ENCODE measurements around the gene VANGL2. TPM values are rescaled to one million over a fixed set of nuclear protein-coding genes. Genes with fewer than 3 reads are reported as not detected.

Gene VANGL2
- total RNA-seq, 1 donor from 2014 or later = 25.5 TPM

DNA sequence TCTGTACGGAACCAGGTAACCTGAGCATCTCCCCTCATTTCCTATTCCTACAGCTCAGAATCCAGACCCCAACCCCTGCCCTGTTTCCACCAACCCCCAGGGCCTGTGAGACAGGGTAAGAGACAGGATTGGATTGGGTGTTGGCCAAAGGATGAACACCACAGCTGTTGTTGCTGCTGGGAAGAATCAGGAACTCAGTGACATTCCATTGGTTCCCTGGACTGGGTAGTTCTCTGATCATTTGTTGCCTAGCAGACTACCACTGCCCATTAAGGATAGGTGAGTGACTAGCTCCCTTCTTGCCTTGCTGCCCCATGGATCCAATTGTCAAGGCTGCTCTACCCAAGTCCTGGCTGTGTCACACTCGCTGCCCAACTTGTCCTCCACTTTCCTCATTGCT, 47.1 kb upstream of the VANGL2 start:
- H3K9me3 ChIP-seq (ENCODE audit: insufficient read depth, low read depth, low read length) = no peaks in the 10 kb centered on the region
- H3K9ac ChIP-seq (ENCODE audit: low read length) = no peak overlapping the region
- H3K79me2 ChIP-seq (ENCODE audit: insufficient read depth, low read length) = no peaks in the 10 kb centered on the region
- Mint-ChIP-seq H3K9me3 (ENCODE audit: unreplicated experiment) (no peaks in the 10 kb centered on the region), H3K27ac (ENCODE audit: unreplicated experiment) (no peak overlapping the region), H3K27me3 (ENCODE audit: low read depth, unreplicated experiment) (no peaks in the 10 kb centered on the region), H3K4me1 (ENCODE audit: low read depth, unreplicated experiment) (peaks cover 6% of the 10 kb centered on the region), H3K36me3 (ENCODE audit: low read depth, unreplicated experiment) (peaks cover 44% of the 10 kb centered on the region), H3K4me3 (ENCODE audit: unreplicated experiment) (no peak overlapping the region)
- no peak overlapping the region for H2AFZ ChIP-seq (ENCODE audit: low read depth, low read length)
- DNase-seq (ENCODE audit: low read depth) = peak; percentile 14
- H3K4me1 ChIP-seq (ENCODE audit: insufficient read depth, low read length) = no peaks in the 10 kb centered on the region
- peaks cover 69% of the 10 kb centered on the region for H3K36me3 ChIP-seq (ENCODE audit: insufficient read depth, low read length)
- H3K4me3 ChIP-seq (ENCODE audit: insufficient read depth, low read depth, low read length) = no peak overlapping the region
- H3K27ac ChIP-seq (ENCODE audit: low read depth, low read length) = no peak overlapping the region
- peaks cover 23% of the 10 kb centered on the region for H4K20me1 ChIP-seq (ENCODE audit: insufficient read depth, low read length)
- TF ChIP-seq, protein P1, sequence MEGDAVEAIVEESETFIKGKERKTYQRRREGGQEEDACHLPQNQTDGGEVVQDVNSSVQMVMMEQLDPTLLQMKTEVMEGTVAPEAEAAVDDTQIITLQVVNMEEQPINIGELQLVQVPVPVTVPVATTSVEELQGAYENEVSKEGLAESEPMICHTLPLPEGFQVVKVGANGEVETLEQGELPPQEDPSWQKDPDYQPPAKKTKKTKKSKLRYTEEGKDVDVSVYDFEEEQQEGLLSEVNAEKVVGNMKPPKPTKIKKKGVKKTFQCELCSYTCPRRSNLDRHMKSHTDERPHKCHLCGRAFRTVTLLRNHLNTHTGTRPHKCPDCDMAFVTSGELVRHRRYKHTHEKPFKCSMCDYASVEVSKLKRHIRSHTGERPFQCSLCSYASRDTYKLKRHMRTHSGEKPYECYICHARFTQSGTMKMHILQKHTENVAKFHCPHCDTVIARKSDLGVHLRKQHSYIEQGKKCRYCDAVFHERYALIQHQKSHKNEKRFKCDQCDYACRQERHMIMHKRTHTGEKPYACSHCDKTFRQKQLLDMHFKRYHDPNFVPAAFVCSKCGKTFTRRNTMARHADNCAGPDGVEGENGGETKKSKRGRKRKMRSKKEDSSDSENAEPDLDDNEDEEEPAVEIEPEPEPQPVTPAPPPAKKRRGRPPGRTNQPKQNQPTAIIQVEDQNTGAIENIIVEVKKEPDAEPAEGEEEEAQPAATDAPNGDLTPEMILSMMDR (IDR thresholded peaks at IDR 0.05; ENCODE audit: insufficient read depth, low read depth, low read length) = no peak
- no peak overlapping the region for H3K4me2 ChIP-seq (ENCODE audit: low read length)
- no peaks in the 10 kb centered on the region for H3K27me3 ChIP-seq (ENCODE audit: insufficient read depth, low read length)
- FAIRE-seq = no peak

DNA sequence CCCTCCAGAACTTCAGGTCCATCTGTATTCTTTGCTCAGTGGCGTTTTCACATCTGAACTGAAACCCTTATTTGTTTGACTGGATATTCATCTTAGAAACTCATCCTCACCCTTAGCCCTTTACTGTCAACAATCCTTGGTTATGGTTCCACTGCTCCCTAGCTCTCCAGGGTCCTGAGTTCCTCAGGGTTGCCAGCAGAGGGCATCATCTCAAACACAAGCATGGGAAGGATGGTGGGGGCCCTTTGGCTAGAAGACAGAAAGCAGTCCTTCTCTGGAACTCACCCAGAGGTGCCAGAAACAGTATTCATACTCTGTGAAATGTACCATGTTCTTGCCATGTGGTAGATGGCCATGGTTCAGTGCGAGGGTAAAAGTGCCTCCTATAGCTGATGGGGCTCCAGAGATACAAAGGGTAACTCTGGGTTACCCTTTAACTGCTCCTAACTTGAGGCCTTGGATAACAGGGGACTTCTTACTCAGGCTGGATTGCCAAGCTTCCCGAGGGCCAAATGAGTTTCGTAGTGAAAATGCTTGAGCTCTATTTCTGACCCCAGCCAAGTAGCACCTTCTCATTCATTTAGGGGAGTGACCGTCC, 45.9 kb upstream of the VANGL2 start:
- H3K4me1 Mint-ChIP-seq (ENCODE audit: low read depth, unreplicated experiment) = peaks cover 9% of the 10 kb centered on the region

More for the DNA sequence above, 45.9 kb upstream of the VANGL2 start:
- H3K36me3 Mint-ChIP-seq (ENCODE audit: low read depth, unreplicated experiment) = peaks cover 46% of the 10 kb centered on the region
- Histone ChIP-seq H3K27me3 (ENCODE audit: insufficient read depth, low read length) (no peaks in the 10 kb centered on the region), H3K4me3 (ENCODE audit: insufficient read depth, low read depth, low read length) (no peak overlapping the region), H2AFZ (ENCODE audit: low read depth, low read length) (no peak overlapping the region), H3K27ac (ENCODE audit: low read depth, low read length) (no peak overlapping the region), H3K4me2 (ENCODE audit: low read length) (no peak overlapping the region), H3K4me1 (ENCODE audit: insufficient read depth, low read length) (no peaks in the 10 kb centered on the region), H4K20me1 (ENCODE audit: insufficient read depth, low read length) (peaks cover 12% of the 10 kb centered on the region), H3K9me3 (ENCODE audit: insufficient read depth, low read depth, low read length) (no peaks in the 10 kb centered on the region), H3K79me2 (ENCODE audit: insufficient read depth, low read length) (no peaks in the 10 kb centered on the region), H3K9ac (ENCODE audit: low read length) (no peak overlapping the region), H3K36me3 (ENCODE audit: insufficient read depth, low read length) (peaks cover 66% of the 10 kb centered on the region)
- H3K9me3 Mint-ChIP-seq (ENCODE audit: unreplicated experiment) = no peaks in the 10 kb centered on the region
- H3K4me3 Mint-ChIP-seq (ENCODE audit: unreplicated experiment) = no peak overlapping the region
- no peak for DNase-seq (ENCODE audit: low read depth)
- H3K27me3 Mint-ChIP-seq (ENCODE audit: low read depth, unreplicated experiment) = no peaks in the 10 kb centered on the region
- no peak for FAIRE-seq
- TF ChIP-seq EZH2 (IDR thresholded peaks at IDR 0.05; ENCODE audit: insufficient read depth, low read length) = no peak
- TF ChIP-seq, protein P1 (IDR thresholded peaks at IDR 0.05; ENCODE audit: insufficient read depth, low read depth, low read length) = peak; percentile 47
- no peak overlapping the region for H3K27ac Mint-ChIP-seq (ENCODE audit: unreplicated experiment)

Measured in astrocyte (in vitro differentiated cells and primary cell).